Vagina (tissue), 2 donors: Measurements from ENCODE around the gene ARL3.

Source experiments
- POLR2A ChIP-seq, 2 donors: fragments of 450-650 bp; IDR thresholded peaks; one replicate each; pipeline ENCODE4 v1.6.1; 2017; ENCODE audit warnings: antibody characterized with exemption in 2 of 2, mild to moderate bottlenecking in 2 of 2, moderate library complexity in 2 of 2
- POLR2AphosphoS5 ChIP-seq, 2 donors: sonication (generic); formaldehyde crosslinking; IDR thresholded peaks; one replicate each; pipeline ENCODE4 v1.9.0; 2017; ENCODE audit warnings: antibody characterized with exemption in 2 of 2, mild to moderate bottlenecking in 2 of 2, low read depth in 1 of 2; ENCODE audit not compliant: insufficient read depth in 1 of 2
- TF ChIP-seq, protein P1 (sequence below), 3 experiments: fragments of 450-650 bp in 2 of 3; fragments of 200-600 bp in 1 of 3; sonication (generic) in 1 of 3; IDR thresholded peaks; one replicate each; pipeline ENCODE4 v1.5.1; 2017 to 2019; ENCODE audit warnings: antibody characterized with exemption in 3 of 3, mild to moderate bottlenecking in 2 of 3, moderate library complexity in 2 of 3

DNA sequence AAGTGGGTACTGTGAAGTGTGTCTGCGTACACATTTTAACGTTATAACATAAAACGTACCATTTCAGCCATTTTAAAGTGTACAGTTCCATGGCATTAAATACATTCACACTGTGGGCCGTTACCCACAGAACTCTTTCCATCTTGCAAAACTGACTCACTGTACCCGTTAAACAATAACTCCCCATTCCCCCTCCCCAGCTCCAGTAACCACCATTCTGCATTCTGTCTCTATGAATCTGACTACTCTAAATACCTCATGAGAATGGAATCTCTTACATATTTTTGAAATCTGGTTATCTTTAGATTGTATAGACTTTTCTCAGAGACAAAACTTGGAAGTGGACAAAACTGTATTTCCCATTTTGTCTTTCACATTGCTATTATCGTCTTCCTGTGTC lies 9.3 kb downstream of the ARL3 start:
- no peak for TF ChIP-seq POLR2A (IDR thresholded peaks at IDR 0.05)
- TF ChIP-seq, protein P1, sequence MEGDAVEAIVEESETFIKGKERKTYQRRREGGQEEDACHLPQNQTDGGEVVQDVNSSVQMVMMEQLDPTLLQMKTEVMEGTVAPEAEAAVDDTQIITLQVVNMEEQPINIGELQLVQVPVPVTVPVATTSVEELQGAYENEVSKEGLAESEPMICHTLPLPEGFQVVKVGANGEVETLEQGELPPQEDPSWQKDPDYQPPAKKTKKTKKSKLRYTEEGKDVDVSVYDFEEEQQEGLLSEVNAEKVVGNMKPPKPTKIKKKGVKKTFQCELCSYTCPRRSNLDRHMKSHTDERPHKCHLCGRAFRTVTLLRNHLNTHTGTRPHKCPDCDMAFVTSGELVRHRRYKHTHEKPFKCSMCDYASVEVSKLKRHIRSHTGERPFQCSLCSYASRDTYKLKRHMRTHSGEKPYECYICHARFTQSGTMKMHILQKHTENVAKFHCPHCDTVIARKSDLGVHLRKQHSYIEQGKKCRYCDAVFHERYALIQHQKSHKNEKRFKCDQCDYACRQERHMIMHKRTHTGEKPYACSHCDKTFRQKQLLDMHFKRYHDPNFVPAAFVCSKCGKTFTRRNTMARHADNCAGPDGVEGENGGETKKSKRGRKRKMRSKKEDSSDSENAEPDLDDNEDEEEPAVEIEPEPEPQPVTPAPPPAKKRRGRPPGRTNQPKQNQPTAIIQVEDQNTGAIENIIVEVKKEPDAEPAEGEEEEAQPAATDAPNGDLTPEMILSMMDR (IDR thresholded peaks at IDR 0.05), result no peak
- TF ChIP-seq POLR2AphosphoS5 (IDR thresholded peaks at IDR 0.05; ENCODE audit: insufficient read depth in 1 of 2, low read depth in 1 of 2), result no peak
